Tibial nerve (tissue), 4 donors: Measurements from ENCODE around the gene ITGAL.
A peak's percentile ranks its signal among the peaks of the same experiment; 100 is the strongest.

Experiments used
- EP300 ChIP-seq, 2 donors: sonication (generic); formaldehyde crosslinking; IDR thresholded peaks; one replicate each; pipeline ENCODE4 v1.6.1; 2017; ENCODE audit warnings: antibody characterized with exemption in 2 of 2, mild to moderate bottlenecking in 1 of 2
- TF ChIP-seq, protein P1 (sequence below), 5 experiments: fragments of 200-600 bp in 3 of 5; fragments of 450-650 bp in 2 of 5; sonication (generic) in 3 of 5; IDR thresholded peaks; one replicate each; pipeline ENCODE4 v1.5.1; 2016 to 2019; ENCODE audit warnings: antibody characterized with exemption in 5 of 5, mild to moderate bottlenecking in 3 of 5, moderate library complexity in 2 of 5

- TF ChIP-seq, protein P1, sequence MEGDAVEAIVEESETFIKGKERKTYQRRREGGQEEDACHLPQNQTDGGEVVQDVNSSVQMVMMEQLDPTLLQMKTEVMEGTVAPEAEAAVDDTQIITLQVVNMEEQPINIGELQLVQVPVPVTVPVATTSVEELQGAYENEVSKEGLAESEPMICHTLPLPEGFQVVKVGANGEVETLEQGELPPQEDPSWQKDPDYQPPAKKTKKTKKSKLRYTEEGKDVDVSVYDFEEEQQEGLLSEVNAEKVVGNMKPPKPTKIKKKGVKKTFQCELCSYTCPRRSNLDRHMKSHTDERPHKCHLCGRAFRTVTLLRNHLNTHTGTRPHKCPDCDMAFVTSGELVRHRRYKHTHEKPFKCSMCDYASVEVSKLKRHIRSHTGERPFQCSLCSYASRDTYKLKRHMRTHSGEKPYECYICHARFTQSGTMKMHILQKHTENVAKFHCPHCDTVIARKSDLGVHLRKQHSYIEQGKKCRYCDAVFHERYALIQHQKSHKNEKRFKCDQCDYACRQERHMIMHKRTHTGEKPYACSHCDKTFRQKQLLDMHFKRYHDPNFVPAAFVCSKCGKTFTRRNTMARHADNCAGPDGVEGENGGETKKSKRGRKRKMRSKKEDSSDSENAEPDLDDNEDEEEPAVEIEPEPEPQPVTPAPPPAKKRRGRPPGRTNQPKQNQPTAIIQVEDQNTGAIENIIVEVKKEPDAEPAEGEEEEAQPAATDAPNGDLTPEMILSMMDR (IDR thresholded peaks at IDR 0.05), result peak in 2 of 5 experiments; percentile 2 to 6
- no peak for TF ChIP-seq EP300 (IDR thresholded peaks at IDR 0.05)
Measured at GRCh38 chr16:30557707-30557956, 85.1 kb downstream of the ITGAL start.
